HG03342 (cell line): Measurements from ENCODE around the gene RAB14.
"Not testable (repeated sequence)": the region's sequence is repeated elsewhere in the genome, so short reads cannot be mapped to it uniquely, and the experiment has no call there.

ENCODE experiments used
- ATAC-seq: cut with Tn5 transposase; IDR thresholded peaks from one replicate; pipeline ENCODE4 v1.9.1; 2021; ENCODE audit warnings: mild to moderate bottlenecking, moderate library complexity; ENCODE audit not compliant: unreplicated experiment

RAB14 gene

GRCh38 chr9:121192959-121193640, 8.6 kb downstream of the RAB14 start:
- ATAC-seq, result no peak

DNA sequence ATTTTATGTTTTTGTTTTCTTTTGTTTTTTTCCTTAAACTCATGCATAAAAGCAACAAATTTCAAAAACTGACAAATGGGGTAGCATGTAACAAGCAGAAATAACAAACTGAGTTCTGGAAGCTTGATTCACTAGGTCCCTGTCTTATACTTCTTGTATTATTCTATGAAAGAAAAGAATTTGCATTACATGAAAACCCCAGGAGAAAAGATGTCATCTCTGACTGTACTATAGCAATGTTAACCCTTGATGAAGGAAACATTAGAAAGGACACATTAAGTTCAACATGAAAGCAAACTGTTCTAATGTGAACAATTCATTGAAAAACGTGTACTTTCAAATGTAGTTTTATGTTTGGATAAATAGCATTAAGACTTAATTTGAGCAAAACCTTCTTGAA, 9.2 kb downstream of the RAB14 start:
- no peak for ATAC-seq

- no peak for ATAC-seq
These were observed 10.4 kb downstream of the RAB14 start for GRCh38 chr9:121191235-121191634.

DNA sequence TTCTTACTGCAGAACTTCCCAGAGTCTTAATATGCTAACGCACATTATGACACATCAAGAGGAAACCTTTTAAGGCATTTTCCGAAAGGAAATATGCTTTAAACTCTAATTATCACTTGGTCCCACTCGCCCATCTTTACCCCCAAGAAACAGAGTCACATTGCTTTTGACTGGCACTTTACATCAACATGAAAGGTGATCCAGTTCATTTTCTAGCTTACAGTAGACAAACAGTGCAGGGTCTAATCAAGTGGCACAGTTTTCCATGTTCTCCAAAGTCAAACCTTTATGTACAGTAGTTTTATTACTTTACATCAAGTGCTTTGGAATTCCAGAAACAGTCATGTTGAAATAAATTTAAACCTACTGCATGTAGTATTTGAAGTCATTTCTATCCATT, 12.0 kb downstream of the RAB14 start:
- no peak for ATAC-seq

DNA sequence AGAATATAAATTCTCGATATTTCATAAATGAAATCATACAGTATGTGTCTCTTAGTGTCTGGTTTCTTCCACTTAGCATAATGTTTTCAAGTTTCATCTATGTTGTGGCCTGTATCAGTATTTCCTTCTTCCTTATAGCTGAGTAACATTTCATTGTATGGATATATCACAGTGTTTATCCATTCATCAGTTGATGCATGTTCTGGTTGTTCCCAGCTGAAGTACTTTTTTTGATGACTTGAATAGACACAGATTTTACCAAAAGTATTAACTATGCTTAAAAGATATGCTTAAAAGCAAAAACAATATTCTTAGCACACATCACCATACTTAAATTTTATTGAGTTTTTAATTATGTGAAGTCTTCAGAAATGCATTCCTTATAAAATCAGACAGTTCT, 12.7 kb downstream of the RAB14 start:
- ATAC-seq, result no peak

- no peak for ATAC-seq
These were observed 13.9 kb downstream of the RAB14 start for GRCh38 chr9:121187636-121188305.

DNA sequence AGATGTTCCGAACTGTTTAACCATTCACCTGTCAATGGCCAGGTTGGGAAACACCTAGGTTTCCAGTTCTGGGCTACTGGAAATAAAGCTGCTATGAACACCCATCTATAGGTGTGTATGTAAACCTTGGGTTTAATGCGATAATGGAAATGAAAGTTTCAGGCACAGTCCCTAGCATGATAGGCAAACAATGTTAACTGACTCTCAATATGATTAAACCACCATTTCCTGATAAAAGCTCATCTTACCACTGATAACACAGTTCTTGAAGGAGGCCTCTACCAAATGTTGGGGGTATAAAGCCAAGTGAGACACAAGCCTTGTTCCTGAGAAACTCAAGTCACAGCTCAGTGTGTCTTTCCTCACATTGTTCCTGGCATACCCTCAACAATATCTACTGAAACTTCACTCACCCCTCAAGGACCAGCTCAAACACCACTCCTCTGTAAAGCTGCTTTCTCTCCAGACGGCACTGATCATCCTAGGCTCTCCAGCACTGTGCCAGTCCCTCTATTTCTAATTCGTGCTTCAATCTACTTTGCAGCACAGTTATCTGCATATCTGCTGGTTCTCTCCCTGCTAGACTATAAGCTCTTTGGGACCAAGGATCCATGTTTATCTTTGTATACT, 15.8 kb downstream of the RAB14 start:
- no peak for ATAC-seq

- no peak for ATAC-seq
These were observed 16.4 kb downstream of the RAB14 start for GRCh38 chr9:121185178-121185745.

DNA sequence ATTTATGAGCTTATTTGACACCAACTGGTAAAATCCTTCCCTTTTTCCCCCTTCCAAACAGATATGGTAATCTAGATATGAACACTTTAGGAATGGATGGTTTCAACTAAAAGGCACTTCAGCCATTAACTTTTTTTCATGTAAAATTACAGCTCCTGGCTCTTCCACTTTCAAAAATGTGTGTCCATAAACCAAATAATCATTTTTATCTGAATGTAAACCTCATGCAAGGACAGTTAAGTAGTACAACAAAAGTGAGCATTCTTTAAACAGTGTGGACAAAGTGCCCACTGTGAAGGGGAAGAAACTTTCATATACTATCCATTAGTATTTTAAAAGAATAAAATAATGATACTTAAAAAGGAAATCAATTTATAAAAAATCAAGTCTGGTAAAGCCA, 17.2 kb downstream of the RAB14 start:
- no peak for ATAC-seq

- ATAC-seq, result no peak
These were observed 17.8 kb downstream of the RAB14 start for GRCh38 chr9:121183666-121184423.

DNA sequence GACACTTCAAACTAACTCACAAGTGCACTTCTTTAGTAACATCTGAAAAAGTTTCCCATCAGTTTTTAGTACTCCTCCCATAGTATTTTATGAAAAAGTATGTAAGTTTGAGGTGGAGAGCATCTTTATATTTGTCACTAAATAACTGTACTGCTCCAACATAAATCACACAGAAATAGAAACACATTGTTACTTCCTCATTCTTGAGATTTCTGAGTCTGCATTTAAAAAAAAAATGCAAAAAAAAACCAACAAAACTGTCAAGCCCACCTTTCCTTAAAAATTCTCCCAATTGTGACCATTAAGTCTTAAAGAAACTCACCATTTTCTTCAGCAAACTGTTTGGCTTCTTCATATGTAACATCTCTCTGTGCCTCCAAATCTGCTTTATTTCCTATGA, 18.7 kb downstream of the RAB14 start:
- no peak for ATAC-seq

DNA sequence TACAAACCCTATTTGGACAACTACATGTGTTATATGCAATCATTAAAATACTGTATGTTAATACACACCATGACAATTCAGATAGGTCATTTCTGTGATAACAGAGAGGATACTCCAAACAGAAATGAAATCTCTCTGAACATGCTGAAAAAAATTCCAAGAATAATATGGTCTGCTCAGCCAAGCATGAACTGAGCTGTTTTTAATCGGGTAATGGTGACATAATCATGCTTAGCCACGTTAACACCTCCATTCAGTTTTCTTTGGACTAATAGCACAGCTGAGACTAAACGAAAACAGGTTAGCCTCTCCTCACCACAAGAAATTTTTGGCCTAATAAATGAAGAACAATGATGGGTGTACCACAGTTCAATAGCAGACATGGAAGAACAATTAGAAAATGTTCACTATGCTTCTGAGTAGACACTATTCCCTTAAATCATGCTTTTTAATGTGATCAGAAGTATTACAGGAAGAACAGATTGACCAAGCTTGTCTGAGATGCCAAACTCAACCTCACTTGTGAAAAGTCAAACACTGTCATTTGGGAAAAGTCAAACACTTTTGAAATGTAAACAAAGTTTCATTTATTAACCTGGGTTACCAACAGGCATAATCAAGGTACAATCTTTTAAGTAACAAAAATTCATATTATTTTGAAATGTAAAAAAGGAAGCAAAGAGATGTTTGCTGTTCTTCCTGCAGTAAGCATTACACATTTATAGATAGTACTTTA, 19.4 kb downstream of the RAB14 start:
- no peak for ATAC-seq

- no peak for ATAC-seq
These were observed 21.6 kb downstream of the RAB14 start for GRCh38 chr9:121179930-121180681.

- ATAC-seq, result not testable (repeated sequence)
These were observed 22.3 kb downstream of the RAB14 start for GRCh38 chr9:121179373-121179721.

DNA sequence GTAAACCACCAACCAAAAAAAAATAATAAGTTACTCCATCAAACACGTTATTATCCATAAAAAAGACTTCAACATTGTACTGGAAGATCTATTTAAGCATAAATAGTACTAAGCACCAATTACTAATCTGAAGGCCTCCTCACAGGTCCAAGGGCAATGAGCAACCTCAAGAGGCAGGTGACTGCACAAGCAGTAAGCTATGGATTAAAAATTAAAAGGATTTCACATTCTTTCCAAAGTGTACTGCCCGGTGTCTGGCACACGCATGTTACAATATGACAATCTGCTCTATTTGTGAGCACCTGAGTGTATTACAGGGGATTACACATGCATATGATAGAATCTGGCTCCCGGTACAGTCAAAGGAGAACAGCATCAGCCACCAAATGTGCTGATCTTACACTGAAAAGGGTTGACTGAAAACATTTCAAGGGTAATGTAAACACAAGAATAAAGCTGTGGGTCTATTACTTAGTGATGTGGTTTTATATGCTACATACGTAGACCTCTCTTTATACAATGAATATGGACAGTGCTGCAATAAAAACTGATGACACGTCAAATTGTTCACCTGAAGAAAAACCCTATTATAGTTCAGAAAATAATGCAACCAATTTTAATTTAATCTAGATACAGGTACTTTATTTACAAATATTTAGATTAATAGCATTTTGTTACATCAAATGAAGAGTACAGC, 22.8 kb downstream of the RAB14 start:
- ATAC-seq, result no peak

- ATAC-seq, result no peak
These were observed 28.2 kb downstream of the RAB14 start for GRCh38 chr9:121173501-121173900.

DNA sequence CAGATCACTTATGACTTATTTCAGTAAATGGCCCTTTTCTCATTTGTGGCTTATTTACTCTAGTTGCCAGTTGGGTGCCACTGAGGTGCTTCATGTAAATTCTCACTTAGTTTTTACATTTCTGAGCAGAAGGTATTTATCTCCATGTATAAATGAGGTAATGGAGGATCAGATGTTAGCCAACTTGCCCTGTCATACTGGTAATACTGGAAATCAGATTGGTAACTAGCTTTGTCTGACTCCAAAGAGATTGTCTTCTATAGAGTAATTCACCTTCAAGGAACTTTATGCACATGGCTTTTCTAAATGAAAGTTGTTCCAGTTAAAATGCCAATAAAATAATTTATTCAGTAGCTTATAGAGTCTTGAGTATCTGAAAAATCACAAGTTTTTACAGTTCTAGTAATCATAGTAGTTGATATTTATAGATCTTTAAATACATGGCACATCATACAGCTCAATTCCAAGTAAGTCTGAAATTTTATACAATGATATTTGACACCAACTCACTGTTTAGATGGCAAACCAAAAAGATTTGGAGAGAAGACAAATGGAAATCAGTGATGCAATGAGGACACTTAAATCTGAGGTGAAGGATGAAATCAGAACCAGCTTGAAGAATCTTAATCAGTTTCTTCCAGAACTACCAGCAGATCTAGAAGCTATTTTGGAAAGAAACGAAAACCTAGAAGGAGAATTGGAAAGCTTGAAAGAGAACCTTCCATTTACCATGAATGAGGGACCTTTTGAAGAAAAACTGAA, 28.8 kb downstream of the RAB14 start:
- ATAC-seq, result no peak

- ATAC-seq, result no peak
These were observed 30.4 kb downstream of the RAB14 start for GRCh38 chr9:121171236-121171635.
